ENCODE results near the gene LAT.

- TF ChIP-seq, protein P1, sequence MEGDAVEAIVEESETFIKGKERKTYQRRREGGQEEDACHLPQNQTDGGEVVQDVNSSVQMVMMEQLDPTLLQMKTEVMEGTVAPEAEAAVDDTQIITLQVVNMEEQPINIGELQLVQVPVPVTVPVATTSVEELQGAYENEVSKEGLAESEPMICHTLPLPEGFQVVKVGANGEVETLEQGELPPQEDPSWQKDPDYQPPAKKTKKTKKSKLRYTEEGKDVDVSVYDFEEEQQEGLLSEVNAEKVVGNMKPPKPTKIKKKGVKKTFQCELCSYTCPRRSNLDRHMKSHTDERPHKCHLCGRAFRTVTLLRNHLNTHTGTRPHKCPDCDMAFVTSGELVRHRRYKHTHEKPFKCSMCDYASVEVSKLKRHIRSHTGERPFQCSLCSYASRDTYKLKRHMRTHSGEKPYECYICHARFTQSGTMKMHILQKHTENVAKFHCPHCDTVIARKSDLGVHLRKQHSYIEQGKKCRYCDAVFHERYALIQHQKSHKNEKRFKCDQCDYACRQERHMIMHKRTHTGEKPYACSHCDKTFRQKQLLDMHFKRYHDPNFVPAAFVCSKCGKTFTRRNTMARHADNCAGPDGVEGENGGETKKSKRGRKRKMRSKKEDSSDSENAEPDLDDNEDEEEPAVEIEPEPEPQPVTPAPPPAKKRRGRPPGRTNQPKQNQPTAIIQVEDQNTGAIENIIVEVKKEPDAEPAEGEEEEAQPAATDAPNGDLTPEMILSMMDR (IDR thresholded peaks at IDR 0.05 in 2 of 3, conservative IDR thresholded peaks at IDR 0.05 in 1 of 3; ENCODE audit: borderline replicate concordance in 1 of 3, insufficient read depth in 1 of 3, low read depth in 2 of 3, low read length in 2 of 3): no peak
- TF ChIP-seq YY1 (IDR thresholded peaks at IDR 0.05; ENCODE audit: extremely low read depth, insufficient replicate concordance, low read depth, low read length) (no peak), POLR2AphosphoS5 (IDR thresholded peaks at IDR 0.05; ENCODE audit: low read depth, low read length) (no peak), JUND (IDR thresholded peaks at IDR 0.05) (no peak), CBX3 (IDR thresholded peaks at IDR 0.05; ENCODE audit: low read depth) (no peak)
Measured at GRCh38 chr16:29000019-29000418, 15.2 kb downstream of the LAT start.

Data from HCT116 (cell line).